Dendritic cell treated with granulocyte-macrophage colony-stimulating factor and Interleukin-4, amounts not matched to agents 40 ng/mL and 50 ng/mL, for 4 days (primary cell): ENCODE measurements around the gene PDCL3.

Experiments
- H3K27ac Mint-ChIP-seq: one replicate; pipeline ENCODE4 v1.8.0; 2022; ENCODE audit warnings: mild to moderate bottlenecking, mixed read lengths
- H3K27me3 Mint-ChIP-seq: one replicate; pipeline ENCODE4 v1.8.0; 2022; ENCODE audit warnings: mild to moderate bottlenecking, mixed read lengths
- H3K36me3 Mint-ChIP-seq: one replicate; pipeline ENCODE4 v1.8.0; 2022; ENCODE audit warnings: low read depth, mixed read lengths
- H3K4me1 Mint-ChIP-seq: one replicate; pipeline ENCODE4 v1.8.0; 2022; ENCODE audit warnings: low read depth, mixed read lengths
- H3K4me3 Mint-ChIP-seq: one replicate; pipeline ENCODE4 v1.8.0; 2022; ENCODE audit warnings: mild to moderate bottlenecking, moderate library complexity, mixed read lengths
- H3K9me3 Mint-ChIP-seq: one replicate; pipeline ENCODE4 v1.8.0; 2022; ENCODE audit warnings: mixed read lengths
- intact Hi-C: fragments of 100-400 bp; cut with micrococcal nuclease; formaldehyde crosslinking; loops from one replicate; pipeline ENCODE4 v1.15.0; 2022

PDCL3 gene

GRCh38 chr2:100611079-100612029 lies 48.6 kb downstream of the PDCL3 start:
- intact Hi-C loops: no loop called here
- no peaks in the 10 kb centered on the region for H3K36me3 Mint-ChIP-seq
- peaks cover 5% of the 10 kb centered on the region for H3K27me3 Mint-ChIP-seq
- H3K9me3 Mint-ChIP-seq: no peaks in the 10 kb centered on the region
- H3K27ac Mint-ChIP-seq: no peak overlapping the region
- H3K4me1 Mint-ChIP-seq: no peaks in the 10 kb centered on the region
- no peak overlapping the region for H3K4me3 Mint-ChIP-seq

- Mint-ChIP-seq H3K27ac (no peak overlapping the region), H3K36me3 (no peaks in the 10 kb centered on the region), H3K27me3 (no peaks in the 10 kb centered on the region), H3K9me3 (no peaks in the 10 kb centered on the region), H3K4me1 (no peaks in the 10 kb centered on the region), H3K4me3 (no peak overlapping the region)
- intact Hi-C loops: no loop called here
Measured at GRCh38 chr2:100612388-100613000, 49.7 kb downstream of the PDCL3 start.

- Mint-ChIP-seq H3K4me1 (no peaks in the 10 kb centered on the region), H3K4me3 (no peak overlapping the region), H3K36me3 (no peaks in the 10 kb centered on the region), H3K9me3 (no peaks in the 10 kb centered on the region), H3K27ac (no peak overlapping the region), H3K27me3 (peaks cover 2% of the 10 kb centered on the region)
- intact Hi-C loops: no loop called here
Measured at GRCh38 chr2:100613719-100614118, 50.9 kb downstream of the PDCL3 start.

GRCh38 chr2:100614455-100615000 lies 51.7 kb downstream of the PDCL3 start:
- Mint-ChIP-seq H3K4me1 (no peaks in the 10 kb centered on the region), H3K36me3 (no peaks in the 10 kb centered on the region), H3K4me3 (no peak overlapping the region), H3K27ac (no peak overlapping the region), H3K9me3 (no peaks in the 10 kb centered on the region), H3K27me3 (peaks cover 2% of the 10 kb centered on the region)
- intact Hi-C loops: no loop called here

GRCh38 chr2:100615471-100615870 lies 52.7 kb downstream of the PDCL3 start:
- intact Hi-C loops: no loop called here
- Mint-ChIP-seq H3K4me3 (no peak overlapping the region), H3K9me3 (no peaks in the 10 kb centered on the region), H3K36me3 (no peaks in the 10 kb centered on the region), H3K27ac (no peak overlapping the region), H3K4me1 (no peaks in the 10 kb centered on the region), H3K27me3 (peaks cover 2% of the 10 kb centered on the region)

- peaks cover 3% of the 10 kb centered on the region for H3K9me3 Mint-ChIP-seq
- intact Hi-C loops: no loop called here
- H3K27me3 Mint-ChIP-seq: peaks cover 2% of the 10 kb centered on the region
- no peaks in the 10 kb centered on the region for H3K4me1 Mint-ChIP-seq
- H3K4me3 Mint-ChIP-seq: no peak overlapping the region
- H3K36me3 Mint-ChIP-seq: no peaks in the 10 kb centered on the region
- no peak overlapping the region for H3K27ac Mint-ChIP-seq
Measured at GRCh38 chr2:100615886-100616285, 53.1 kb downstream of the PDCL3 start.

- Mint-ChIP-seq H3K4me3 (no peak overlapping the region), H3K9me3 (peaks cover 9% of the 10 kb centered on the region), H3K4me1 (no peaks in the 10 kb centered on the region), H3K27me3 (peaks cover 4% of the 10 kb centered on the region), H3K27ac (no peak overlapping the region), H3K36me3 (no peaks in the 10 kb centered on the region)
- intact Hi-C loops: no loop called here
Measured at GRCh38 chr2:100616841-100617390, 54.1 kb downstream of the PDCL3 start.

GRCh38 chr2:100619951-100620350 lies 57.2 kb downstream of the PDCL3 start:
- Mint-ChIP-seq H3K4me1 (no peaks in the 10 kb centered on the region), H3K4me3 (no peak overlapping the region), H3K27me3 (peaks cover 4% of the 10 kb centered on the region), H3K9me3 (peaks cover 9% of the 10 kb centered on the region), H3K27ac (no peak overlapping the region), H3K36me3 (no peaks in the 10 kb centered on the region)
- intact Hi-C loops: no loop called here

GRCh38 chr2:100620481-100620880 lies 57.7 kb downstream of the PDCL3 start:
- Mint-ChIP-seq H3K27ac (no peak overlapping the region), H3K36me3 (no peaks in the 10 kb centered on the region), H3K27me3 (peaks cover 4% of the 10 kb centered on the region), H3K9me3 (peaks cover 9% of the 10 kb centered on the region), H3K4me1 (no peaks in the 10 kb centered on the region), H3K4me3 (no peak overlapping the region)
- intact Hi-C loops: no loop called here

- Mint-ChIP-seq H3K27me3 (peaks cover 11% of the 10 kb centered on the region), H3K9me3 (peaks cover 9% of the 10 kb centered on the region), H3K4me3 (no peak overlapping the region), H3K36me3 (no peaks in the 10 kb centered on the region), H3K27ac (no peak overlapping the region), H3K4me1 (no peaks in the 10 kb centered on the region)
- intact Hi-C loops: no loop called here
Measured at GRCh38 chr2:100621371-100621951, 58.7 kb downstream of the PDCL3 start.

- Mint-ChIP-seq H3K36me3 (no peaks in the 10 kb centered on the region), H3K4me1 (no peaks in the 10 kb centered on the region), H3K27me3 (peaks cover 14% of the 10 kb centered on the region), H3K4me3 (no peak overlapping the region), H3K9me3 (peaks cover 9% of the 10 kb centered on the region), H3K27ac (no peak overlapping the region)
- intact Hi-C loops: no loop called here
Measured at GRCh38 chr2:100623033-100623715, 60.4 kb downstream of the PDCL3 start.

- H3K9me3 Mint-ChIP-seq: peaks cover 9% of the 10 kb centered on the region
- no peak overlapping the region for H3K27ac Mint-ChIP-seq
- peaks cover 14% of the 10 kb centered on the region for H3K27me3 Mint-ChIP-seq
- H3K4me1 Mint-ChIP-seq: no peaks in the 10 kb centered on the region
- intact Hi-C loops: no loop called here
- no peaks in the 10 kb centered on the region for H3K36me3 Mint-ChIP-seq
- no peak overlapping the region for H3K4me3 Mint-ChIP-seq
Measured at GRCh38 chr2:100623930-100624329, 61.1 kb downstream of the PDCL3 start.

- peaks cover 1% of the 10 kb centered on the region for H3K4me1 Mint-ChIP-seq
- intact Hi-C loops: no loop called here
- H3K4me3 Mint-ChIP-seq: no peak overlapping the region
- peaks cover 9% of the 10 kb centered on the region for H3K9me3 Mint-ChIP-seq
- H3K36me3 Mint-ChIP-seq: no peaks in the 10 kb centered on the region
- H3K27me3 Mint-ChIP-seq: peaks cover 14% of the 10 kb centered on the region
- H3K27ac Mint-ChIP-seq: no peak overlapping the region
Measured at GRCh38 chr2:100624536-100624935, 61.7 kb downstream of the PDCL3 start.
